ENCODE data around the gene COPS4.

DNA sequence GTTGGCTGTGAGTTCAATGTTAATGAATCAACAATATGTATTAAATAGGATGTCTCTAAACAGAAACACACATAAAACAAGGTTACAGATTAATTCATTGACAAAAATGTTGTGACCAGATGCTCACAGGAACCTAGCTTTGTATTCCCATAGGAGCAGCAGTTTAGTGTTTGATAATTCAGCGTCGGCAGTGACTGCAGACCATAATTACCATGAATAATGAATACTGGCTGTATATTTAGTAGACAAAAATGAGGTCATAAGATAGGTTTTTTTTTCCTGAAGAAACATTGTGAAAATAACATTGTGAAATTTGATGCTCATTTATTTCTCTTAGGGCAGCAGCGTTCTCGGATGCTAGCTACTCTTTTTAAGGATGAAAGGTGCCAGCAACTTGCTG, 27.8 kb downstream of the COPS4 start:
- TF ChIP-seq, protein P1, sequence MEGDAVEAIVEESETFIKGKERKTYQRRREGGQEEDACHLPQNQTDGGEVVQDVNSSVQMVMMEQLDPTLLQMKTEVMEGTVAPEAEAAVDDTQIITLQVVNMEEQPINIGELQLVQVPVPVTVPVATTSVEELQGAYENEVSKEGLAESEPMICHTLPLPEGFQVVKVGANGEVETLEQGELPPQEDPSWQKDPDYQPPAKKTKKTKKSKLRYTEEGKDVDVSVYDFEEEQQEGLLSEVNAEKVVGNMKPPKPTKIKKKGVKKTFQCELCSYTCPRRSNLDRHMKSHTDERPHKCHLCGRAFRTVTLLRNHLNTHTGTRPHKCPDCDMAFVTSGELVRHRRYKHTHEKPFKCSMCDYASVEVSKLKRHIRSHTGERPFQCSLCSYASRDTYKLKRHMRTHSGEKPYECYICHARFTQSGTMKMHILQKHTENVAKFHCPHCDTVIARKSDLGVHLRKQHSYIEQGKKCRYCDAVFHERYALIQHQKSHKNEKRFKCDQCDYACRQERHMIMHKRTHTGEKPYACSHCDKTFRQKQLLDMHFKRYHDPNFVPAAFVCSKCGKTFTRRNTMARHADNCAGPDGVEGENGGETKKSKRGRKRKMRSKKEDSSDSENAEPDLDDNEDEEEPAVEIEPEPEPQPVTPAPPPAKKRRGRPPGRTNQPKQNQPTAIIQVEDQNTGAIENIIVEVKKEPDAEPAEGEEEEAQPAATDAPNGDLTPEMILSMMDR (conservative IDR thresholded peaks at IDR 0.05; ENCODE audit: low read depth, low read length) = no peak
- TF ChIP-seq EZH2phosphoT487 (IDR thresholded peaks at IDR 0.05; ENCODE audit: borderline replicate concordance, low read length) = no peak
